ENCODE results near the gene PARP16.

- TF ChIP-seq MEIS2 (IDR thresholded peaks at IDR 0.05; ENCODE audit: partially characterized antibody) = no peak
- no peak for TF ChIP-seq NFE2 (IDR thresholded peaks at IDR 0.05; ENCODE audit: low read depth)
- peak in 2 of 3 experiments; percentile 9 to 26; a peak in 1 of 6 replicates for TF ChIP-seq CTCF (IDR thresholded peaks at IDR 0.05 in 2 of 3, conservative IDR thresholded peaks at IDR 0.05 in 1 of 3; ENCODE audit: insufficient read depth in 2 of 3, low read depth in 1 of 3, low read length in 3 of 3)
- no peak for TF ChIP-seq BRCA1 (IDR thresholded peaks at IDR 0.05)
- TF ChIP-seq BRCA1 (CRISPR knock-in tag; IDR thresholded peaks at IDR 0.05) = no peak
- no peak for TF ChIP-seq MAZ (CRISPR knock-in tag; conservative IDR thresholded peaks at IDR 0.05 in 1 of 2, IDR thresholded peaks at IDR 0.05 in 1 of 2)
Measured at GRCh38 chr15:65312400-65312916, 25.8 kb upstream of the PARP16 start.

Data from K562 (cell line).